SU-DHL-6 (cell line): Measurements from ENCODE around the gene KCNK3.

ENCODE experiments used
- CTCF ChIP-seq: fragments of 200-600 bp; sonication (generic); IDR thresholded peaks from one replicate; pipeline ENCODE4 v1.5.1; 2017; ENCODE audit warnings: antibody characterized with exemption, mild to moderate bottlenecking, low read length, moderate library complexity; ENCODE audit not compliant: insufficient read depth, poor library complexity, severe bottlenecking
- EZH2phosphoT487 ChIP-seq: fragments of 200-600 bp; sonication (generic), shearing (Covaris generic); conservative IDR thresholded peaks from 2 replicates; pipeline ENCODE4 v1.6.1; 2018; ENCODE audit warnings: mild to moderate bottlenecking, antibody characterized with exemption, low read length, moderate library complexity, mixed read lengths

GRCh38 chr2:26716769-26717168 lies 24.2 kb downstream of the KCNK3 start:
- no peak for TF ChIP-seq CTCF
- TF ChIP-seq EZH2phosphoT487 = no peak
